GM12878 (cell line): ENCODE measurements around the gene LCP1. TPM values are rescaled to one million over a fixed set of nuclear protein-coding genes. Genes with fewer than 3 reads are reported as not detected.

Source experiments
- ATAC-seq: fragments of 200-7000 bp; cut with Tn5 transposase; 3 replicates; pipeline ENCODE4 v1.9.1; 2020; ENCODE audit warnings: mild to moderate bottlenecking, moderate library complexity
- BruUV-seq: library from RNA; stranded (reverse); fragments of 400-500 nt; replicated peaks from 2 replicates; lab custom pipeline; 2021; lab: Mats Ljungman, UMichigan
- CTCF ChIA-PET: fragments of 300-600 bp; sonication (Branson Sonifier 250); formaldehyde crosslinking; extraction: SDS; loops from one replicate; lab custom pipeline; 2021; ENCODE audit warnings: inconsistent platforms; lab: Yijun Ruan, JAX
- POLR2A ChIA-PET: fragments of 350-600 bp; formaldehyde crosslinking; extraction: SDS; loops from one replicate; lab custom pipeline; 2021; ENCODE audit warnings: inconsistent platforms; lab: Charles Lee
- RAD21 ChIA-PET: fragments of 300-600 bp; sonication (Branson Sonifier 250); formaldehyde crosslinking; loops from one replicate; lab custom pipeline; 2023; ENCODE audit warnings: antibody characterized with exemption; ENCODE audit not compliant: unreplicated experiment; lab: Charles Lee
- SMC1A ChIA-PET: fragments of 300-600 bp; sonication (Branson Sonifier 250); formaldehyde crosslinking; loops from one replicate; lab custom pipeline; 2023; ENCODE audit not compliant: unreplicated experiment, uncharacterized antibody; lab: Charles Lee
- DNase-seq: peaks from one replicate; pipeline ENCODE4 v3.0.0-alpha.2; 2011; ENCODE audit warnings: low read depth, low spot score
- FAIRE-seq: peaks from 3 replicates; lab custom pipeline; 2011; peaks lifted over from hg19 to GRCh38; lab: Jason Lieb, UNC
- H2AFZ ChIP-seq: 2 replicates; pipeline ENCODE4 v1.6.0; 2011; ENCODE audit warnings: low read depth, low read length, control low read depth; ENCODE audit not compliant: control insufficient read depth
- H3K27ac ChIP-seq: 2 replicates; pipeline ENCODE4 v1.5.1; 2011; ENCODE audit warnings: control low read depth; ENCODE audit not compliant: control insufficient read depth, insufficient read depth
- H3K27me3 ChIP-seq, 2 experiments: replicated peaks in 1 of 2; 2 replicates each; pipeline versions ENCODE4 v1.6.0 to v1.6.1; 2011; ENCODE audit warnings: low read length in 1 of 2; ENCODE audit not compliant: control insufficient read depth in 2 of 2, insufficient read depth in 2 of 2
- H3K36me3 ChIP-seq, 2 experiments: 2 replicates each; pipeline ENCODE4 v1.5.1; 2011; ENCODE audit warnings: low read length in 1 of 2; ENCODE audit not compliant: control insufficient read depth in 2 of 2, insufficient read depth in 2 of 2
- H3K4me1 ChIP-seq: 2 replicates; pipeline ENCODE4 v1.6.1; 2011; ENCODE audit warnings: mild to moderate bottlenecking, low read length, moderate library complexity, mixed read lengths; ENCODE audit not compliant: control insufficient read depth, insufficient read depth
- H3K4me2 ChIP-seq: 2 replicates; pipeline ENCODE4 v1.6.0; 2011; ENCODE audit warnings: control low read depth; ENCODE audit not compliant: control insufficient read depth, insufficient read depth
- H3K4me3 ChIP-seq: fragments of 200-600 bp; sonication (generic); 2 replicates; pipeline ENCODE4 v1.5.1; 2016
- H3K79me2 ChIP-seq: 2 replicates; pipeline ENCODE4 v1.6.0; 2011; ENCODE audit warnings: low read length; ENCODE audit not compliant: control insufficient read depth, insufficient read depth
- H3K9ac ChIP-seq: 2 replicates; pipeline ENCODE4 v1.8.0; 2011; ENCODE audit warnings: low read length, control low read depth, mixed read lengths; ENCODE audit not compliant: control insufficient read depth, insufficient read depth
- H3K9me3 ChIP-seq: replicated peaks from 3 replicates; pipeline ENCODE4 v1.5.1; 2011; ENCODE audit warnings: mild to moderate bottlenecking, low read length; ENCODE audit not compliant: control insufficient read depth, insufficient read depth
- H4K20me1 ChIP-seq: 2 replicates; pipeline ENCODE4 v1.6.0; 2011; ENCODE audit not compliant: control insufficient read depth, insufficient read depth
- ATF3 ChIP-seq: IDR thresholded peaks from 2 replicates; pipeline ENCODE4 v1.6.1; 2011; ENCODE audit warnings: low read depth, mild to moderate bottlenecking, low read length, moderate library complexity, borderline replicate concordance; ENCODE audit errors: extremely low read depth
- BACH1 ChIP-seq: fragments of 450-650 bp; IDR thresholded peaks from 2 replicates; pipeline ENCODE4 v1.6.1; 2017; ENCODE audit warnings: mild to moderate bottlenecking, borderline replicate concordance
- BCL3 ChIP-seq: IDR thresholded peaks from 2 replicates; pipeline ENCODE4 v1.6.1; 2011; ENCODE audit warnings: borderline replicate concordance, low read depth, mild to moderate bottlenecking, moderate library complexity, low read length; ENCODE audit not compliant: insufficient read depth, poor library complexity, severe bottlenecking
- BHLHE40 ChIP-seq, 2 experiments: fragments of 450-650 bp in 1 of 2; IDR thresholded peaks; 2 replicates each; pipeline ENCODE4 v1.6.1; 2011 to 2017; ENCODE audit warnings: low read depth in 2 of 2, borderline replicate concordance in 1 of 2, improper control_type of control experiment in 1 of 2, low read length in 1 of 2, mild to moderate bottlenecking in 1 of 2
- POLR2A ChIP-seq: IDR thresholded peaks from 2 replicates; pipeline ENCODE4 v1.6.1; 2011; ENCODE audit warnings: low read depth, mild to moderate bottlenecking, low read length
- POLR2AphosphoS5 ChIP-seq: IDR thresholded peaks from 2 replicates; pipeline ENCODE4 v1.6.1; 2011; ENCODE audit warnings: mild to moderate bottlenecking, low read length, inconsistent platforms
- TARDBP ChIP-seq: IDR thresholded peaks from 2 replicates; pipeline ENCODE4 v1.6.1; 2016; ENCODE audit warnings: borderline replicate concordance
- WGBS: methylation state at CpG from one replicate; pipeline ENCODE4 v1.1.6; 2016; ENCODE audit warnings: low lambda C conversion rate; ENCODE audit not compliant: insufficient replicate concordance, insufficient coverage; ENCODE audit errors: missing lambda C conversion rate; 5-methylcytosine and 5-hydroxymethylcytosine counted together
- in situ Hi-C: fragments of 300-500 bp; cut with MboI; formaldehyde crosslinking; loops from 9 replicates; pipeline ENCODE4 v1.14.3; 2018; ENCODE audit warnings: mixed read lengths
- intact Hi-C: fragments of 100-400 bp; cut with micrococcal nuclease; formaldehyde crosslinking; loops from one replicate; pipeline ENCODE4 v1.14.2; 2022; ENCODE audit not compliant: unreplicated experiment
- polyA plus RNA-seq, 11 experiments: library from polyadenylated mRNA; depleted of rRNA in 4 of 11; unstranded in 6 of 11; stranded (reverse) in 5 of 11; fragments of >200 nt; fragmentation: Nextera tagmentation in 4 of 11; fragmentation: Illumina TruSeq in 1 of 11; extraction: Ambion mirVana in 4 of 11; extraction: Trizol in 1 of 11; gene quantifications; 1 replicate in 1 of 11; 2 replicates in 10 of 11; pipeline versions ENCODE4 v1.2.1 to v1.2.3, GENCODE V29; 2011 to 2016; ENCODE audit warnings: inconsistent platforms in 2 of 11, missing spikeins in 2 of 11, low read depth in 1 of 11
- total RNA-seq, 4 experiments: library from RNA; depleted of rRNA in 3 of 4; stranded (reverse); fragments of >200 nt in 3 of 4; fragmentation: Illumina TruSeq in 1 of 4; extraction: Trizol in 1 of 4; gene quantifications; 2 replicates each; pipeline versions ENCODE4 v1.2.1 to v1.2.3, GENCODE V29; 2013 to 2021

The LCP1 gene
- total and polyA plus RNA-seq, 10 of the 15 experiments (the other 5 are each of a cell fraction or from before 2014, with no cell fraction given), result 775 to 2,201 (median 1,556) TPM

DNA sequence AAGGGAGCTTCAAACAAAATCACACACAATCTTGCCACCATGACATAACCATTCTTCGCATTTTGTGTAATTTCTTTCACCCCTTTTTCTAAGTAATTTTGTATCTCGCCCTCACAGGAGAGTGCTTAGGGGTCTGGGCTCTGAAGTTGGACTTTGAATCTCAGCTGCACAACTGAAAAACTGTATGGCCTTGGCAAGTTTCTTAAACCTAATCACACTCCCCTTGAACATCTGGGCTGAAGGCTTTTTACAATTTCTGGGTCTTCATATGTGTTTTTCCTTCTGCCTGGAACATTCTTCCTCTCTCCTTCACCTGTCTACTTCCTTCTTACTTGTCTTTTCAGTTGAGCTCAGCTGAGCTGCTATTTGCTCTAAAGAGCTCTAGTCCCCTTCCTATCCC is 52.9 kb downstream of the LCP1 start (continued):
- no peak for TF ChIP-seq ATF3
- TF ChIP-seq BACH1, result no peak
- TF ChIP-seq BHLHE40 (IDR thresholded peaks at IDR 0.05; ENCODE audit: borderline replicate concordance in 1 of 2, low read depth in 2 of 2, low read length in 1 of 2), result no peak
- TF ChIP-seq, all 136 proteins: peak for 0

- H3K9me3 ChIP-seq, result no peaks in the 10 kb centered on the region
- H4K20me1 ChIP-seq, result no peaks in the 10 kb centered on the region
- ATAC-seq, result no peak
- BruUV-seq, result no TSS peak
- H3K27ac ChIP-seq, result no peak overlapping the region
- no peak overlapping the region for H3K9ac ChIP-seq
- CTCF ChIA-PET, result interaction anchor here (0.9 to 4.9 kb wide), 16 partner anchors 9 to 321 kb away, joined by 3 to 25 read pairs (median 7); no protein-coding TSS in a partner anchor
- SMC1A ChIA-PET, result interaction anchor here (1.1 to 1.7 kb wide), 3 partner anchors 14 to 36 kb away, joined by 3 to 9 read pairs (median 5); no protein-coding TSS in a partner anchor
- RAD21 ChIA-PET, result interaction anchor here (1.2 to 3.2 kb wide), 4 partner anchors 9 to 320 kb away, joined by 3 to 15 read pairs (median 5); partner anchors contain the start of gene LCP1
- H2AFZ ChIP-seq, result no peak overlapping the region
- H3K4me1 ChIP-seq, result no peaks in the 10 kb centered on the region
- no peak for FAIRE-seq
- peaks cover 34 to 35% of the 10 kb centered on the region in 2 experiments for H3K36me3 ChIP-seq
- WGBS, result 77% methylated on average over 7 of the region's 7 CpGs
- no peak overlapping the region for H3K4me3 ChIP-seq
- no peak overlapping the region for H3K4me2 ChIP-seq
- no peak for TF ChIP-seq TARDBP
- TF ChIP-seq POLR2AphosphoS5, result peak; percentile 20; the same call in 1 of the 2 replicates
- TF ChIP-seq BCL3, result no peak
- 0 out of 2 replicates have a peak, but pooled peaks have one; percentile 42 for TF ChIP-seq POLR2A
- POLR2A ChIA-PET, result interaction anchor here (0.7 kb wide), 1 partner anchor 9 kb away, joined by 5 read pairs; no protein-coding TSS in a partner anchor
- no peaks in the 10 kb centered on the region for H3K27me3 ChIP-seq
- in situ Hi-C loops (no loop called here), intact Hi-C loops (loop anchor here (5.0 kb wide), 2 partner anchors 75 to 500 kb away; partner anchors contain the start of gene ZC3H13)
- H3K79me2 ChIP-seq, result no peaks in the 10 kb centered on the region
- DNase-seq, result no peak
Measured at GRCh38 chr13:46127358-46128023, 54.5 kb downstream of the LCP1 start.
